ENCODE data around the gene ITGB2.

DNA sequence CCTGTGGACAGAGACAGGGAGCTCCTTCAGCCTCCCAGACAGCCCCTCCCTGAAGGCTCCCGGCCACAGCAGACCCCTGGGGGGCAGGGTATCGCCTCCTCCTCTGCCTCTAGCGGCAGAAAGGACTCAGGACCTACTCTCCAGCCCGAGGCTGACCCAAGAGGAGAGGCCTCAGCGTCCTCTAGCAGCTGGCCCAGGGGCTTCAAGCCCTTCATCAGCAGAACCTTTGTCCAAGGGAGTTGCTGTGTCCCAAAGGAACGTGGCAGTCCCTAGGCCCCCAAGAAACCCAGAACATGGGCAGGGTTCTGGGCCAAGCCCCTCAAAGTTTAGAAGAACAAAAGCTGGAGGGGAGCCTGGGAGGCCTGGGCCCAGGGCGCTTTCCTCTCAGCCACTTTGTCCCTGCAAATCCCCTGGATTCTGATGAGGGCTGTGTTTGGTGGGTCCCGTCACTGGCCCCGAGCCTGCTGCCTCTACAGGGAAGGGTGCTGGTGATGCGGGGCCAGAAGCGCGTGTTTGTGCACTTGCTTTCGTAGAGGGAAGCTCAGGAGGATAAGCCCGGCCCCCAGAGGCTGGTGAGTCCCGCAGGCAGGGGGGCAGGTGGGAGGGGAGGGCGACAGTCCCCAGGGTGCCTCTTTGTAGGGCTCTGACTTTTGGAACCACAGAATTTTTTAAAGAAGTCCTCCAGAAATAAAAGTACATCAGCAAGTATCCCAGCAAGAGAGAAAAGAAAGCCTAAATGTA lies 13.3 kb downstream of the ITGB2 start:
- TF ChIP-seq, protein P1, sequence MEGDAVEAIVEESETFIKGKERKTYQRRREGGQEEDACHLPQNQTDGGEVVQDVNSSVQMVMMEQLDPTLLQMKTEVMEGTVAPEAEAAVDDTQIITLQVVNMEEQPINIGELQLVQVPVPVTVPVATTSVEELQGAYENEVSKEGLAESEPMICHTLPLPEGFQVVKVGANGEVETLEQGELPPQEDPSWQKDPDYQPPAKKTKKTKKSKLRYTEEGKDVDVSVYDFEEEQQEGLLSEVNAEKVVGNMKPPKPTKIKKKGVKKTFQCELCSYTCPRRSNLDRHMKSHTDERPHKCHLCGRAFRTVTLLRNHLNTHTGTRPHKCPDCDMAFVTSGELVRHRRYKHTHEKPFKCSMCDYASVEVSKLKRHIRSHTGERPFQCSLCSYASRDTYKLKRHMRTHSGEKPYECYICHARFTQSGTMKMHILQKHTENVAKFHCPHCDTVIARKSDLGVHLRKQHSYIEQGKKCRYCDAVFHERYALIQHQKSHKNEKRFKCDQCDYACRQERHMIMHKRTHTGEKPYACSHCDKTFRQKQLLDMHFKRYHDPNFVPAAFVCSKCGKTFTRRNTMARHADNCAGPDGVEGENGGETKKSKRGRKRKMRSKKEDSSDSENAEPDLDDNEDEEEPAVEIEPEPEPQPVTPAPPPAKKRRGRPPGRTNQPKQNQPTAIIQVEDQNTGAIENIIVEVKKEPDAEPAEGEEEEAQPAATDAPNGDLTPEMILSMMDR (IDR thresholded peaks at IDR 0.05; ENCODE audit: low read length), result no peak
- no peak for TF ChIP-seq EZH2 (IDR thresholded peaks at IDR 0.05; ENCODE audit: borderline replicate concordance, low read length)

Measured in OCI-LY1 (cell line).